Stomach (tissue), 9 donors: ENCODE measurements around the gene HYAL1. TPM values are rescaled to one million over a fixed set of nuclear protein-coding genes. Genes with fewer than 3 reads are reported as not detected.

ENCODE experiments used
- DNase-seq, 2 donors: peaks; one replicate each; pipeline versions ENCODE4 v3.0.0 to v3.0.0-alpha.2; 2013 to 2019
- H3K27ac ChIP-seq, 5 donors: fragments of 200-600 bp in 4 of 5; sonication (generic) in 4 of 5; one replicate each; pipeline ENCODE4 v1.5.1; 2013 to 2019; ENCODE audit warnings: mild to moderate bottlenecking in 1 of 5, moderate library complexity in 1 of 5
- H3K27me3 ChIP-seq, 3 donors: fragments of 200-600 bp; sonication (generic); one replicate each; pipeline ENCODE4 v1.5.1; 2017 to 2019; ENCODE audit warnings: mixed run types in 1 of 3
- H3K36me3 ChIP-seq, 4 donors: fragments of 200-600 bp; sonication (generic); 1 replicate in 3 of 4; 2 replicates in 1 of 4; pipeline ENCODE4 v1.5.1; 2016 to 2019
- H3K4me1 ChIP-seq, 4 donors: fragments of 200-600 bp; sonication (generic); one replicate each; pipeline ENCODE4 v1.5.1; 2016 to 2019
- H3K4me3 ChIP-seq, 4 donors: fragments of 200-600 bp; sonication (generic) in 3 of 4; one replicate each; pipeline ENCODE4 v1.5.1; 2016 to 2019; ENCODE audit warnings: mild to moderate bottlenecking in 1 of 4
- H3K9me3 ChIP-seq, 4 donors: fragments of 200-600 bp; sonication (generic); one replicate each; pipeline ENCODE4 v1.5.1; 2016 to 2019
- CTCF ChIP-seq, 7 experiments: fragments of 450-650 bp in 4 of 7; fragments of 200-600 bp in 3 of 7; sonication (generic) in 3 of 7; IDR thresholded peaks; one replicate each; pipeline ENCODE4 v1.5.1; 2016 to 2019; ENCODE audit warnings: antibody characterized with exemption in 7 of 7, control low read depth in 2 of 7, mild to moderate bottlenecking in 1 of 7
- EP300 ChIP-seq: sonication (generic); formaldehyde crosslinking; IDR thresholded peaks from one replicate; pipeline ENCODE4 v1.6.1; 2017; ENCODE audit warnings: antibody characterized with exemption
- POLR2A ChIP-seq, 4 donors: fragments of 450-650 bp; IDR thresholded peaks; one replicate each; pipeline ENCODE4 v1.6.1; 2016; ENCODE audit warnings: antibody characterized with exemption in 4 of 4, control low read depth in 2 of 4, mild to moderate bottlenecking in 1 of 4, moderate library complexity in 1 of 4
- POLR2AphosphoS5 ChIP-seq, 3 donors: sonication (generic); formaldehyde crosslinking; IDR thresholded peaks; one replicate each; pipeline ENCODE4 v1.6.1; 2016; ENCODE audit warnings: antibody characterized with exemption in 3 of 3
- WGBS, 5 donors: extraction: QIAGEN DNeasy Blood & Tissue Kit in 3 of 5; methylation state at CpG; one replicate each; pipeline versions ENCODE4 v1.1.5 to v1.1.7; 2013 to 2018; 5-methylcytosine and 5-hydroxymethylcytosine counted together
- intact Hi-C: fragments of 100-400 bp; cut with DNase I; formaldehyde crosslinking; loops from one replicate; pipeline ENCODE4 v1.15.1; 2023; ENCODE audit warnings: low total_unique reads
- polyA plus RNA-seq, 3 donors: library from polyadenylated mRNA; stranded (reverse); fragments of 200-250 nt; gene quantifications; one replicate each; pipeline ENCODE4 v1.2.3, GENCODE V29; 2013
- total RNA-seq, 5 donors: library from RNA; depleted of rRNA; stranded (reverse); fragments of >200 nt; gene quantifications; one replicate each; pipeline versions ENCODE4 v1.1.0 to v1.2.3, GENCODE V29; 2014 to 2016
- donor health status: healthy with polysubstance abuse.
- donor health status: Bipolar disorder and iron deficiency.
- donor health status: healthy.

Gene HYAL1
- total and polyA plus RNA-seq, 8 donors = 1.8 to 38.4 (median 6.3) TPM; not detected in 1

GRCh38 chr3:50327129-50327528, 23.8 kb upstream of the HYAL1 start:
- H3K27ac ChIP-seq = peak overlapping the region in 4 of 5 donors; percentile 79 to 91 (median 86)
- peak overlapping the region; percentile 62 to 98 (median 90) for H3K4me3 ChIP-seq
- TF ChIP-seq POLR2AphosphoS5 (IDR thresholded peaks at IDR 0.05) (no peak), POLR2A (IDR thresholded peaks at IDR 0.05) (no peak), CTCF (IDR thresholded peaks at IDR 0.05) (no peak), EP300 (no peak)
- H3K27me3 ChIP-seq = no peaks in the 10 kb centered on the region
- H3K36me3 ChIP-seq = peaks cover 40 to 52% (median 49%) of the 10 kb centered on the region in 4 donors
- no peak for DNase-seq
- WGBS, 5 donors = 58 to 73% (median 69%) methylated on average over 4 of the region's 4 CpGs
- no peaks in the 10 kb centered on the region for H3K9me3 ChIP-seq
- intact Hi-C loops = no loop called here
- peaks cover 24 to 74% (median 54%) of the 10 kb centered on the region in 4 donors for H3K4me1 ChIP-seq

GRCh38 chr3:50326182-50326541, 22.8 kb upstream of the HYAL1 start:
- no peak overlapping the region for H3K4me3 ChIP-seq
- 90 to 92% (median 92%) methylated on average over 8 of the region's 8 CpGs for WGBS, 5 donors
- no peaks in the 10 kb centered on the region for H3K27me3 ChIP-seq
- intact Hi-C loops = no loop called here
- peak overlapping the region in 1 of 5 donors; percentile 95 for H3K27ac ChIP-seq
- H3K36me3 ChIP-seq = peaks cover 30 to 43% (median 40%) of the 10 kb centered on the region in 4 donors
- DNase-seq = no peak
- TF ChIP-seq CTCF (IDR thresholded peaks at IDR 0.05) = no peak
- H3K4me1 ChIP-seq = peaks cover 29 to 74% (median 60%) of the 10 kb centered on the region in 4 donors
- H3K9me3 ChIP-seq = no peaks in the 10 kb centered on the region

GRCh38 chr3:50325497-50326181, 22.3 kb upstream of the HYAL1 start:
- no peak for TF ChIP-seq CTCF (IDR thresholded peaks at IDR 0.05)
- no peak for TF ChIP-seq POLR2A (IDR thresholded peaks at IDR 0.05)
- no peak for TF ChIP-seq EP300
- no peak for TF ChIP-seq POLR2AphosphoS5 (IDR thresholded peaks at IDR 0.05)
- DNase-seq = no peak
- intact Hi-C loops = no loop called here
- H3K27ac ChIP-seq = peak overlapping the region in 3 of 5 donors; percentile 94 to 96 (median 95)
- no peak overlapping the region for H3K4me3 ChIP-seq
- no peaks in the 10 kb centered on the region for H3K9me3 ChIP-seq
- peaks cover 25 to 37% (median 34%) of the 10 kb centered on the region in 4 donors for H3K36me3 ChIP-seq
- peaks cover 30 to 75% (median 60%) of the 10 kb centered on the region in 4 donors for H3K4me1 ChIP-seq
- 75 to 89% (median 86%) methylated on average over 11 of the region's 11 CpGs for WGBS, 5 donors
- no peaks in the 10 kb centered on the region for H3K27me3 ChIP-seq

GRCh38 chr3:50325113-50325480, 21.7 kb upstream of the HYAL1 start:
- peaks cover 20 to 32% (median 29%) of the 10 kb centered on the region in 4 donors for H3K36me3 ChIP-seq
- H3K4me1 ChIP-seq = peaks cover 35 to 81% (median 66%) of the 10 kb centered on the region in 4 donors
- no peak for DNase-seq
- H3K27ac ChIP-seq = peak overlapping the region in 4 of 5 donors; percentile 94 to 96 (median 96)
- H3K4me3 ChIP-seq = no peak overlapping the region
- WGBS, 5 donors = 67 to 92% (median 78%) methylated on average over 1 to 2 of the region's 2 CpGs
- TF ChIP-seq EP300 (no peak), POLR2AphosphoS5 (IDR thresholded peaks at IDR 0.05) (no peak), POLR2A (IDR thresholded peaks at IDR 0.05) (no peak), CTCF (IDR thresholded peaks at IDR 0.05) (no peak)
- intact Hi-C loops = no loop called here
- H3K27me3 ChIP-seq = no peaks in the 10 kb centered on the region
- H3K9me3 ChIP-seq = no peaks in the 10 kb centered on the region
